K562 (cell line): ENCODE results near the gene POLR3H. TPM values are rescaled to one million over a fixed set of nuclear protein-coding genes. Genes with fewer than 3 reads are reported as not detected.

ENCODE experiments used
- ATF1 ChIP-seq, 2 experiments: fragments of 450-650 bp in 1 of 2; IDR thresholded peaks; 2 replicates each; pipeline ENCODE4 v1.6.1; 2016; ENCODE audit warnings: missing compliant biosample characterization in 1 of 2, missing genetic modification characterization in 1 of 2
- ATF7 ChIP-seq: fragments of 450-650 bp; IDR thresholded peaks from 2 replicates; pipeline ENCODE4 v1.7.1; 2014; ENCODE audit warnings: mild to moderate bottlenecking, moderate library complexity
- CBFA2T3 ChIP-seq: fragments of 450-650 bp; IDR thresholded peaks from 2 replicates; pipeline ENCODE4 v1.6.1; 2017
- FOXA1 ChIP-seq: fragments of 450-650 bp; IDR thresholded peaks from 2 replicates; pipeline ENCODE4 v1.6.1; 2016; ENCODE audit warnings: mild to moderate bottlenecking, borderline replicate concordance
- FOXA3 ChIP-seq, 2 experiments: fragments of 450-650 bp in 1 of 2; sonication (generic) in 1 of 2; formaldehyde crosslinking; IDR thresholded peaks in 1 of 2; conservative IDR thresholded peaks in 1 of 2; 2 replicates each; pipeline versions ENCODE4 v1.4.0 to v1.8.0; 2020 to 2022; ENCODE audit warnings: mild to moderate bottlenecking in 2 of 2, missing genetic modification reagents in 1 of 2
- GATAD2A ChIP-seq: fragments of 450-650 bp; IDR thresholded peaks from 2 replicates; pipeline ENCODE4 v1.6.1; 2017
- MAFG ChIP-seq: fragments of 450-650 bp; conservative IDR thresholded peaks from 2 replicates; pipeline ENCODE4 v1.6.1; 2016; ENCODE audit warnings: missing genetic modification characterization, missing compliant biosample characterization
- TAF1 ChIP-seq: IDR thresholded peaks from 2 replicates; pipeline ENCODE4 v1.6.1; 2011; ENCODE audit warnings: mild to moderate bottlenecking, low read length, moderate library complexity; ENCODE audit not compliant: insufficient read depth, control insufficient read depth, severe bottlenecking; ENCODE audit errors: extremely low read depth
- TAF9B ChIP-seq: fragments of 450-650 bp; IDR thresholded peaks from 2 replicates; pipeline ENCODE4 v1.6.1; 2018; ENCODE audit warnings: mild to moderate bottlenecking; ENCODE audit not compliant: partially characterized antibody
- TCF7 ChIP-seq: sonication (generic); IDR thresholded peaks from 2 replicates; pipeline ENCODE4 v1.6.1; 2016; ENCODE audit warnings: antibody characterized with exemption, borderline replicate concordance
- ZBTB7A ChIP-seq: IDR thresholded peaks from 2 replicates; pipeline ENCODE4 v1.6.1; 2011; ENCODE audit warnings: low read depth, mild to moderate bottlenecking, low read length, moderate library complexity, borderline replicate concordance; ENCODE audit not compliant: control insufficient read depth
- ZNF316 ChIP-seq: fragments of 450-650 bp; IDR thresholded peaks from 2 replicates; pipeline ENCODE4 v1.6.1; 2016
- ZNF551 ChIP-seq: fragments of 250-450 bp; sonication (Bioruptor Pico); IDR thresholded peaks from 2 replicates; pipeline ENCODE4 v1.5.0; 2021; ENCODE audit warnings: mild to moderate bottlenecking, moderate library complexity
- ZNF785 ChIP-seq: fragments of 250-450 bp; sonication (Bioruptor Pico); IDR thresholded peaks from 2 replicates; pipeline ENCODE4 v1.4.0; 2020; ENCODE audit warnings: mild to moderate bottlenecking
- polyA plus RNA-seq, 8 experiments: library from polyadenylated mRNA; depleted of rRNA in 4 of 8; stranded (reverse) in 5 of 8; unstranded in 3 of 8; fragments of >200 nt; fragmentation: Nextera tagmentation in 2 of 8; fragmentation: Illumina TruSeq in 1 of 8; extraction: Ambion mirVana in 2 of 8; extraction: Trizol in 1 of 8; gene quantifications; 2 replicates each; pipeline versions ENCODE4 v1.2.1 to v1.2.3, GENCODE V29; 2011 to 2014; ENCODE audit warnings: inconsistent platforms in 1 of 8, missing spikeins in 1 of 8
- total RNA-seq, 7 experiments: library from RNA; depleted of rRNA in 6 of 7; stranded (reverse); fragments of >200 nt in 6 of 7; fragmentation: Illumina TruSeq in 2 of 7; extraction: Trizol in 2 of 7; gene quantifications; 2 replicates each; pipeline versions ENCODE4 v1.2.1 to v1.2.3, GENCODE V29; 2011 to 2021; ENCODE audit warnings: low replicate concordance in 1 of 7
- TF ChIP-seq, protein P1 (sequence below): fragments of 450-650 bp; IDR thresholded peaks from 2 replicates; pipeline ENCODE4 v1.6.1; 2017; ENCODE audit warnings: antibody characterized with exemption
- TF ChIP-seq, protein P2 (sequence below): IDR thresholded peaks from 2 replicates; pipeline ENCODE4 v1.6.1; 2014; ENCODE audit warnings: antibody characterized with exemption
- TF ChIP-seq, protein P3 (sequence below): IDR thresholded peaks from 2 replicates; pipeline ENCODE4 v1.6.1; 2011; ENCODE audit not compliant: insufficient read length; ENCODE audit errors: extremely low read depth
- TF ChIP-seq, protein P4 (sequence below): fragments of 450-650 bp; IDR thresholded peaks from 2 replicates; pipeline ENCODE4 v1.6.1; 2017; ENCODE audit warnings: antibody characterized with exemption, mild to moderate bottlenecking

Gene POLR3H
- total and polyA plus RNA-seq, 9 of the 15 experiments (the other 6 are each of a cell fraction or from before 2014, with no cell fraction given), result 5.3 to 48.4 (median 22.2) TPM

DNA sequence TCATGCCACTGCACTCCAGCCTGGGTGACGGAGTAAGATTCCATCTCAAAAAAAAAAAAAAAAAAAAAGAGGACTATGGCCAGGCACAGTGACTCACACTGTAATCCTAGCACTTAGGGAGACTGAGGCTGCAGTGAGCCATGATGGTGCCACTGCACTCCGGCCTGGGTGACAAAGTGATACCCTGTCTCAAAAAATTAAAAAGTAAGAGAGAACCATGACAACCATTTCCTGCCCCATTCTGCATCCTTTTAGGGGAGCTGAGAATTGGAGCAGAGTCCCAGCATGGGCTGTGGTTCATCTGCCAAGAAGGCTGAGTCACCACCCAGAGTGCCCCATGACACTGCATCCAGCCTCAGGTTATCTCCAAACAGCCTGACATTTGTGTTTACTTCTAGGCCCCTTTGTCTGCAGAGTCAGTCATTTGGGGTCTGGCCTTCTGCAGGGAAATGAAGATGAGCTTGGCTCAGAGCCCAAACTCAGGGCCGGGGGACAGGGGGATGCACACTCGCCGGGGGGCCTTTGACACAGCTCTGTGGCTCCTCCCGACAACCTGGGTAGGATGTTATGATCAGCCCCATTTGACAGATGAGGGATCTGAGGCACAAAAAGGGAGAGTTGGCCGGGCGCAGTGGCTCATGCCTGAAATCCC is 21.3 kb upstream of the POLR3H start (continued):
- TF ChIP-seq FOXA1 (no peak), FOXA3 (CRISPR knock-in tag; conservative IDR thresholded peaks at IDR 0.05 in 1 of 2, IDR thresholded peaks at IDR 0.05 in 1 of 2) (peak in 1 of 2 experiments; percentile 69; a peak in 1 of 4 replicates), ZBTB7A (peak; percentile 69), MAFG (tag) (peak; percentile 88), TCF7 (no peak), GATAD2A (peak; percentile 76; the same call in 1 of the 2 replicates), ZNF316 (peak; percentile 96), ATF7 (0 out of 2 replicates have a peak, but pooled peaks have one; percentile 31), ATF1 (CRISPR knock-in tag; IDR thresholded peaks at IDR 0.05) (no peak), ATF1 (tag; IDR thresholded peaks at IDR 0.05) (peak; percentile 39; the same call in 1 of the 2 replicates), TAF1 (no peak), ZNF551 (CRISPR knock-in tag) (no peak), ZNF785 (CRISPR knock-in tag) (no peak), TAF9B (peak; percentile 57), CBFA2T3 (peak; percentile 78)
- TF ChIP-seq, protein P1, sequence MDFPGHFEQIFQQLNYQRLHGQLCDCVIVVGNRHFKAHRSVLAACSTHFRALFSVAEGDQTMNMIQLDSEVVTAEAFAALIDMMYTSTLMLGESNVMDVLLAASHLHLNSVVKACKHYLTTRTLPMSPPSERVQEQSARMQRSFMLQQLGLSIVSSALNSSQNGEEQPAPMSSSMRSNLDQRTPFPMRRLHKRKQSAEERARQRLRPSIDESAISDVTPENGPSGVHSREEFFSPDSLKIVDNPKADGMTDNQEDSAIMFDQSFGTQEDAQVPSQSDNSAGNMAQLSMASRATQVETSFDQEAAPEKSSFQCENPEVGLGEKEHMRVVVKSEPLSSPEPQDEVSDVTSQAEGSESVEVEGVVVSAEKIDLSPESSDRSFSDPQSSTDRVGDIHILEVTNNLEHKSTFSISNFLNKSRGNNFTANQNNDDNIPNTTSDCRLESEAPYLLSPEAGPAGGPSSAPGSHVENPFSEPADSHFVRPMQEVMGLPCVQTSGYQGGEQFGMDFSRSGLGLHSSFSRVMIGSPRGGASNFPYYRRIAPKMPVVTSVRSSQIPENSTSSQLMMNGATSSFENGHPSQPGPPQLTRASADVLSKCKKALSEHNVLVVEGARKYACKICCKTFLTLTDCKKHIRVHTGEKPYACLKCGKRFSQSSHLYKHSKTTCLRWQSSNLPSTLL, result no peak
- TF ChIP-seq, protein P2, sequence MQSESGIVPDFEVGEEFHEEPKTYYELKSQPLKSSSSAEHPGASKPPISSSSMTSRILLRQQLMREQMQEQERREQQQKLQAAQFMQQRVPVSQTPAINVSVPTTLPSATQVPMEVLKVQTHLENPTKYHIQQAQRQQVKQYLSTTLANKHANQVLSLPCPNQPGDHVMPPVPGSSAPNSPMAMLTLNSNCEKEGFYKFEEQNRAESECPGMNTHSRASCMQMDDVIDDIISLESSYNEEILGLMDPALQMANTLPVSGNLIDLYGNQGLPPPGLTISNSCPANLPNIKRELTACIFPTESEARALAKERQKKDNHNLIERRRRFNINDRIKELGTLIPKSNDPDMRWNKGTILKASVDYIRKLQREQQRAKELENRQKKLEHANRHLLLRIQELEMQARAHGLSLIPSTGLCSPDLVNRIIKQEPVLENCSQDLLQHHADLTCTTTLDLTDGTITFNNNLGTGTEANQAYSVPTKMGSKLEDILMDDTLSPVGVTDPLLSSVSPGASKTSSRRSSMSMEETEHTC, result peak; percentile 21; the same call in 1 of the 2 replicates
- TF ChIP-seq, protein P3, sequence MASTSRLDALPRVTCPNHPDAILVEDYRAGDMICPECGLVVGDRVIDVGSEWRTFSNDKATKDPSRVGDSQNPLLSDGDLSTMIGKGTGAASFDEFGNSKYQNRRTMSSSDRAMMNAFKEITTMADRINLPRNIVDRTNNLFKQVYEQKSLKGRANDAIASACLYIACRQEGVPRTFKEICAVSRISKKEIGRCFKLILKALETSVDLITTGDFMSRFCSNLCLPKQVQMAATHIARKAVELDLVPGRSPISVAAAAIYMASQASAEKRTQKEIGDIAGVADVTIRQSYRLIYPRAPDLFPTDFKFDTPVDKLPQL, result no peak
- TF ChIP-seq, protein P4, sequence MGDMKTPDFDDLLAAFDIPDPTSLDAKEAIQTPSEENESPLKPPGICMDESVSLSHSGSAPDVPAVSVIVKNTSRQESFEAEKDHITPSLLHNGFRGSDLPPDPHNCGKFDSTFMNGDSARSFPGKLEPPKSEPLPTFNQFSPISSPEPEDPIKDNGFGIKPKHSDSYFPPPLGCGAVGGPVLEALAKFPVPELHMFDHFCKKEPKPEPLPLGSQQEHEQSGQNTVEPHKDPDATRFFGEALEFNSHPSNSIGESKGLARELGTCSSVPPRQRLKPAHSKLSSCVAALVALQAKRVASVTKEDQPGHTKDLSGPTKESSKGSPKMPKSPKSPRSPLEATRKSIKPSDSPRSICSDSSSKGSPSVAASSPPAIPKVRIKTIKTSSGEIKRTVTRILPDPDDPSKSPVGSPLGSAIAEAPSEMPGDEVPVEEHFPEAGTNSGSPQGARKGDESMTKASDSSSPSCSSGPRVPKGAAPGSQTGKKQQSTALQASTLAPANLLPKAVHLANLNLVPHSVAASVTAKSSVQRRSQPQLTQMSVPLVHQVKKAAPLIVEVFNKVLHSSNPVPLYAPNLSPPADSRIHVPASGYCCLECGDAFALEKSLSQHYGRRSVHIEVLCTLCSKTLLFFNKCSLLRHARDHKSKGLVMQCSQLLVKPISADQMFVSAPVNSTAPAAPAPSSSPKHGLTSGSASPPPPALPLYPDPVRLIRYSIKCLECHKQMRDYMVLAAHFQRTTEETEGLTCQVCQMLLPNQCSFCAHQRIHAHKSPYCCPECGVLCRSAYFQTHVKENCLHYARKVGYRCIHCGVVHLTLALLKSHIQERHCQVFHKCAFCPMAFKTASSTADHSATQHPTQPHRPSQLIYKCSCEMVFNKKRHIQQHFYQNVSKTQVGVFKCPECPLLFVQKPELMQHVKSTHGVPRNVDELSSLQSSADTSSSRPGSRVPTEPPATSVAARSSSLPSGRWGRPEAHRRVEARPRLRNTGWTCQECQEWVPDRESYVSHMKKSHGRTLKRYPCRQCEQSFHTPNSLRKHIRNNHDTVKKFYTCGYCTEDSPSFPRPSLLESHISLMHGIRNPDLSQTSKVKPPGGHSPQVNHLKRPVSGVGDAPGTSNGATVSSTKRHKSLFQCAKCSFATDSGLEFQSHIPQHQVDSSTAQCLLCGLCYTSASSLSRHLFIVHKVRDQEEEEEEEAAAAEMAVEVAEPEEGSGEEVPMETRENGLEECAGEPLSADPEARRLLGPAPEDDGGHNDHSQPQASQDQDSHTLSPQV, result peak; percentile 79
